Mesothelial cell of epicardium (in vitro differentiated cells): ENCODE results near the gene PSG5. TPM values are rescaled to one million over a fixed set of nuclear protein-coding genes. Genes with fewer than 3 reads are reported as not detected.
"Not testable (repeated sequence)": the region's sequence is repeated elsewhere in the genome, so short reads cannot be mapped to it uniquely, and the experiment has no call there.

Experiments used
- DNase-seq, 2 experiments: peaks; one replicate each; pipeline ENCODE4 v3.0.0; 2021; ENCODE audit warnings: low spot score in 2 of 2; ENCODE audit not compliant: unreplicated experiment in 2 of 2
- H3K27ac Mint-ChIP-seq: 2 replicates; pipeline ENCODE4 v1.8.0; 2021; ENCODE audit warnings: mixed read lengths
- H3K27me3 Mint-ChIP-seq: 2 replicates; pipeline ENCODE4 v1.8.0; 2021; ENCODE audit warnings: low read depth, mixed read lengths
- H3K36me3 Mint-ChIP-seq: 2 replicates; pipeline ENCODE4 v1.8.0; 2021; ENCODE audit warnings: mixed read lengths
- H3K4me1 Mint-ChIP-seq: 2 replicates; pipeline ENCODE4 v1.8.0; 2021; ENCODE audit warnings: mixed read lengths
- H3K4me3 Mint-ChIP-seq: 2 replicates; pipeline ENCODE4 v1.8.0; 2021; ENCODE audit warnings: mild to moderate bottlenecking, moderate library complexity, mixed read lengths
- H3K9me3 Mint-ChIP-seq: 2 replicates; pipeline ENCODE4 v1.8.0; 2021; ENCODE audit warnings: mixed read lengths
- CTCF ChIP-seq: fragments of 200-600 bp; sonication (generic); IDR thresholded peaks from one replicate; pipeline ENCODE4 v1.5.0; 2021; ENCODE audit warnings: antibody characterized with exemption; ENCODE audit not compliant: unreplicated experiment
- total RNA-seq: library from RNA; stranded (reverse); gene quantifications from 3 replicates; pipeline ENCODE4 v1.2.1, GENCODE V29; 2021

PSG5 gene
- not detected in 3 replicates for total RNA-seq

- H3K36me3 Mint-ChIP-seq, H3K4me1 Mint-ChIP-seq: not testable (repeated sequence)
- H3K9me3 Mint-ChIP-seq, result peaks cover 67% of the 10 kb centered on the region
Measured at GRCh38 chr19:43186311-43186935, at the start of gene PSG5. PSG5 (minus strand) TSS chr19:43186536; CDS start chr19:43186405, 131 bp downstream.

GRCh38 chr19:43235686-43236085 is 49.4 kb upstream of the PSG5 start:
- not testable (repeated sequence) for DNase-seq, H3K27ac Mint-ChIP-seq, H3K4me1 Mint-ChIP-seq, H3K36me3 Mint-ChIP-seq, H3K27me3 Mint-ChIP-seq, H3K4me3 Mint-ChIP-seq
- H3K9me3 Mint-ChIP-seq, result peaks cover 19% of the 10 kb centered on the region

More at GRCh38 chr19:43186311-43186935, at the start of gene PSG5:
- H3K4me3 Mint-ChIP-seq, H3K27ac Mint-ChIP-seq, DNase-seq, H3K27me3 Mint-ChIP-seq: not testable (repeated sequence)

GRCh38 chr19:43229315-43229714 is 43.0 kb upstream of the PSG5 start:
- Mint-ChIP-seq H3K27me3 (no peaks in the 10 kb centered on the region), H3K9me3 (peaks cover 9% of the 10 kb centered on the region), H3K36me3 (peaks cover 2% of the 10 kb centered on the region), H3K4me1 (no peaks in the 10 kb centered on the region), H3K4me3 (no peak overlapping the region), H3K27ac (no peak overlapping the region)
- TF ChIP-seq CTCF, result no peak
- no peak for DNase-seq

- not testable (repeated sequence) for H3K9me3 Mint-ChIP-seq, DNase-seq, H3K36me3 Mint-ChIP-seq, H3K4me1 Mint-ChIP-seq, H3K27me3 Mint-ChIP-seq, H3K27ac Mint-ChIP-seq, H3K4me3 Mint-ChIP-seq
Measured at GRCh38 chr19:43228730-43229129, 42.4 kb upstream of the PSG5 start.

- not testable (repeated sequence) for H3K9me3 Mint-ChIP-seq, H3K27me3 Mint-ChIP-seq, H3K27ac Mint-ChIP-seq, H3K4me1 Mint-ChIP-seq, DNase-seq, H3K36me3 Mint-ChIP-seq, H3K4me3 Mint-ChIP-seq
Measured at GRCh38 chr19:43226986-43227385, 40.6 kb upstream of the PSG5 start.

- Mint-ChIP-seq H3K4me3 (no peak overlapping the region), H3K27ac (no peak overlapping the region), H3K4me1 (no peaks in the 10 kb centered on the region), H3K27me3 (no peaks in the 10 kb centered on the region), H3K36me3 (peaks cover 2% of the 10 kb centered on the region), H3K9me3 (peaks cover 10% of the 10 kb centered on the region)
- DNase-seq, result no peak
- TF ChIP-seq CTCF, result no peak
Measured at GRCh38 chr19:43224855-43225253, 38.5 kb upstream of the PSG5 start.

- H3K4me1 Mint-ChIP-seq, H3K27ac Mint-ChIP-seq, H3K4me3 Mint-ChIP-seq, H3K36me3 Mint-ChIP-seq, H3K9me3 Mint-ChIP-seq, H3K27me3 Mint-ChIP-seq, DNase-seq: not testable (repeated sequence)
Measured at GRCh38 chr19:43224201-43224854, 38.0 kb upstream of the PSG5 start.

- H3K36me3 Mint-ChIP-seq, H3K27ac Mint-ChIP-seq, H3K4me3 Mint-ChIP-seq, H3K4me1 Mint-ChIP-seq, H3K27me3 Mint-ChIP-seq, DNase-seq: not testable (repeated sequence)
- peaks cover 12% of the 10 kb centered on the region for H3K9me3 Mint-ChIP-seq
Measured at GRCh38 chr19:43221891-43222290, 35.6 kb upstream of the PSG5 start.

- H3K36me3 Mint-ChIP-seq, H3K4me3 Mint-ChIP-seq, H3K27ac Mint-ChIP-seq, H3K4me1 Mint-ChIP-seq, DNase-seq, H3K27me3 Mint-ChIP-seq: not testable (repeated sequence)
- H3K9me3 Mint-ChIP-seq, result peaks cover 27% of the 10 kb centered on the region
Measured at GRCh38 chr19:43219136-43219535, 32.8 kb upstream of the PSG5 start.

- not testable (repeated sequence) for H3K4me3 Mint-ChIP-seq, H3K4me1 Mint-ChIP-seq, H3K36me3 Mint-ChIP-seq
Measured at GRCh38 chr19:43215881-43216280, 29.5 kb upstream of the PSG5 start.

More at GRCh38 chr19:43215881-43216280, 29.5 kb upstream of the PSG5 start:
- H3K27ac Mint-ChIP-seq, DNase-seq, H3K27me3 Mint-ChIP-seq: not testable (repeated sequence)
- H3K9me3 Mint-ChIP-seq, result peaks cover 24% of the 10 kb centered on the region
